ES-I3 (cell line): Measurements from ENCODE around the gene RHAG.
"Not testable (repeated sequence)": the region's sequence is repeated elsewhere in the genome, so short reads cannot be mapped to it uniquely, and the experiment has no call there.

Source experiments
- H3K36me3 ChIP-seq: 2 replicates; pipeline ENCODE4 v1.6.1; 2013; ENCODE audit warnings: mild to moderate bottlenecking, low read length, control low read depth, moderate library complexity; ENCODE audit not compliant: insufficient read depth
- H3K4me1 ChIP-seq: 2 replicates; pipeline ENCODE4 v1.6.1; 2013; ENCODE audit warnings: mild to moderate bottlenecking, control low read depth, low read length; ENCODE audit not compliant: insufficient read depth
- H3K9ac ChIP-seq: 2 replicates; pipeline ENCODE4 v1.6.1; 2013; ENCODE audit warnings: low read depth, mild to moderate bottlenecking, low read length, moderate library complexity
- H3K9me3 ChIP-seq: 2 replicates; pipeline ENCODE4 v1.6.1; 2013; ENCODE audit warnings: mild to moderate bottlenecking, low read length, moderate library complexity; ENCODE audit not compliant: control insufficient read depth, insufficient read depth

Gene RHAG

DNA sequence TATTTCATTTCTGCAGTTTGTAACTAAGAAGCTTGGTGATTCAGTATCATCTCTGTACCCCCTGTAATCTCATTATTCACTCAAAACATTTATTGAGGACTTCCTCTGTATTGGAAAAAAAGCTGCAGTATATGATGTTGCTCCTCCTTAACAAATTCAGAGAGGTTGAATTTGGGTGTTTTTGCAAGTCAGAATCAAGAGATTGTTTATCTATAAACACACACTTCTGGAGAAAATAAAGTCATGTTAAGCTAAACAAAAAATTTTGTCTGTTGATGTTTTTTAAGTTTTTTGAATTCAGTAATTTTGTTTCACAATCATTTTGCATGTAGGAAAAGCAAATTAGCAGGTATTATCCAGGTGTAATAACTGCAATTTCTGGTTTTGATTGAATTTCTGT lies 11.4 kb upstream of the RHAG start:
- H3K4me1 ChIP-seq = no peaks in the 10 kb centered on the region
- no peaks in the 10 kb centered on the region for H3K36me3 ChIP-seq
- H3K9me3 ChIP-seq = no peaks in the 10 kb centered on the region
- H3K9ac ChIP-seq = no peak overlapping the region

DNA sequence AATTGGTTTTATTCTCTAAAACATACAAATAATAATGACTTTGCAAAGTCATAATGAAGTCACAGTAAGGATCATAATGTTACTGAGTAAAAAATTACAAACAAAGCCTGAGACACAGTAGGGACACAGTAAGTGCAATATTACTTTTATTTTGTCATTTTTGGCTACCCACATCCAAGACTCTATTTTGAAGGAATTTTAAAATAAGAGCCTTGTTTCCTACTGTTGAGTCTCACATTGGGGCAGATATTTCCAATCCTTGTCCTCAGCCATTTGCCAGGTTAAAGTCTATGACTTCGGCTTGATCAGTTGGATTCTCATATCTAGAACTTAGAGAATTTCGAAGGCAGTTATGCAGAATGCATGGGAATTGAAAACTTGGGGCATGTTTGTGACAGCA lies 10.8 kb upstream of the RHAG start:
- H3K4me1 ChIP-seq = no peaks in the 10 kb centered on the region
- no peaks in the 10 kb centered on the region for H3K36me3 ChIP-seq
- no peak overlapping the region for H3K9ac ChIP-seq

DNA sequence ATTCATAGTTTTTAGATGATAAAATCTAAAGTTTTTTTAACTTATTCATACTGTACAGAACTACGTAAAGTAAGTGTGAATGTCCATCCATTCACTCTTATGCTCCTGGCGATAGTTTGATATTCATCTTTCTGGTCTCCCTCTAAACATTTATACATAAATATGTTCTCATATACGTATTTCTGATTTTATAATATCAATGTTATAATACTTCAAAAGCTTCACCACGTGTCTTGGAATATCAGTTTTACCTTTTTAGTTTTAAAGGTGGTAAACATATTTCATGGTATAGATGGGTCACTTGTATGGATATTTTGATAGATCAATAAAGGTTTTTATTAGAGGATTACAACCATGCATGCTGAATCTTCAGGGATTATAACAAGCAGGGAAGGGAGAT lies 10.3 kb upstream of the RHAG start:
- Histone ChIP-seq H3K9ac (no peak overlapping the region), H3K4me1 (no peaks in the 10 kb centered on the region), H3K36me3 (no peaks in the 10 kb centered on the region), H3K9me3 (no peaks in the 10 kb centered on the region)

More for the DNA sequence above, 10.8 kb upstream of the RHAG start:
- H3K9me3 ChIP-seq = no peaks in the 10 kb centered on the region

DNA sequence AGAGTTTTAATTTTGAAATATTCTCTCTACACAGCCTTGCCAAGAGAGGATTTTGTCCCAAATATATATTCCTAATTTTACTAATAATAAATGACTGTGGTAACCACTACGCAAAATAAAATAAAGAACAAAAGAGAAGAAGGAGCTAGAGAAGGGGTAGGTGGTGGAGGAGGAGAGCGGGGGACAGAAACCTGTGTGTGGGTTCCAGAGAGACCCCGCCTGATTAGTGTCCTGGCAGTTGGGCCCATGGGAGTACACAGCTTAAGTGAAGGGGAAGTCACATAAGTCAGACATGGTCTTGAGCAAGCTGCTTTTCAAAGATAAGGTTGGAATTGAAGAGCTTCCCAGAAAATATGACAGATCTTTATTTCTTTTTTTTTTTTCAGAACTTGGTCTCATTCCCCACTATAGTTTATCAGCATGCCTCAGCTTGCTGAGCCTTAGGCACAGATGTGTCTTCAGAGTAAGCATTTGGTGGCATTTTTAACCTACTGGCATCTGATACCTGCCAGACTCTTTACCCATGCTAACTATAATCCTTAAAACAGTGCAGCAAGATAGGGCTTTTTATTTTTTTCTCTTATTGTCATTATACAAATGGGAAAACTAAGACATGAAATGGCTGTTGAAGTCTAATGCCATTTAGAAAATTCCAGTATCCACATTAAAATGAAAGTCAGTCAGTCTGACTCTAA lies 9.6 kb upstream of the RHAG start:
- no peaks in the 10 kb centered on the region for H3K36me3 ChIP-seq
- H3K4me1 ChIP-seq = no peaks in the 10 kb centered on the region
- H3K9me3 ChIP-seq = no peaks in the 10 kb centered on the region
- no peak overlapping the region for H3K9ac ChIP-seq

DNA sequence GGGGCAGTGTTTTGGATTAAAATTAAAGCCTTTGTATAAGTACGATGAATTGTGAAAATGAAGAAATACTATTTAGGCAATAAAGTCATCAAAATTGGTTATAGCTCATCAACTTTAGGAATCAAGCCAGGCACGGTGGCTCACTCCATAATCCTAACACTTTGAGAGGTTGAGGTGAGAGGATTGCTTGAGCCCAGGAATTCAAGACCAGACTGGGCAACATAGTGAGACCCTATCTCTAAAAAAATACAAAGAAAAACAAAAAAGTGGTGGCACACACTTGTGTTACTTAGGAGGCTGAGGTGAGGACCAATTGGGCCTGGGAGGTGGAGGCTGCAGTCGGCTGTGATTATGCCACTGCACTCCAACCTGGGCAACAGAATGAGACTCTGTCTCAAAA lies 8.5 kb upstream of the RHAG start:
- H3K4me1 ChIP-seq = no peaks in the 10 kb centered on the region
- H3K9me3 ChIP-seq = no peaks in the 10 kb centered on the region
- no peak overlapping the region for H3K9ac ChIP-seq
- no peaks in the 10 kb centered on the region for H3K36me3 ChIP-seq

DNA sequence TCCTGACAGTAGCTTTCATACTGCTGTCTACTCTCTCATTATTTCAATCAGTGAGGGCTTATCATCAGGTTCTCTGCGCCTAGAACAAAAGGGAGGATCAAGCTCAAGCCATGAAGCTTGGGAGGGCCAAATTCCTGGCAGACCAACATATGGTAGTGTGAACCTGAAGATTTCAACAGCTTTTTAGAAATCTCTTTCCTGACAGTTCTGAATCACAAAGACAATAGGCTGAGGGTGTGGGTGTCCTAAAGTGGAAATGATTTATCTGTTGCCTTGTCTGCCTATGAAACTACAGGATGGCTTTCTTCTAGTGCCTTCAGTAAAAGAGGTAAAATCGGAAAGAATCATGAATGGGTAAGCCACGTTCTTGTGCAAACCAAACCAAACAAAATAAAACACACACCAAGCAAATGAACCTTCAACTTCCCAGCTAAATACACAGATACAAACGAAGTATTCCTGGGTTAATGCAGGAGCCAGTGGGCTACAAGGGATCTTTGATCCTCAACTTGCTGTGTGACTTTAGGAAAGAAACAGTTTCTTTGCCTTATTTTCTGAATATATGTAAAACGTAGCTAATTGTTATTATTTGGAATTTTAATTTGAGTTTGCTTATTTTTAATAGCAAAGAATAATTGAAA lies 2.7 kb upstream of the RHAG start:
- Histone ChIP-seq H3K9ac (no peak overlapping the region), H3K9me3 (no peaks in the 10 kb centered on the region), H3K4me1 (no peaks in the 10 kb centered on the region), H3K36me3 (no peaks in the 10 kb centered on the region)

DNA sequence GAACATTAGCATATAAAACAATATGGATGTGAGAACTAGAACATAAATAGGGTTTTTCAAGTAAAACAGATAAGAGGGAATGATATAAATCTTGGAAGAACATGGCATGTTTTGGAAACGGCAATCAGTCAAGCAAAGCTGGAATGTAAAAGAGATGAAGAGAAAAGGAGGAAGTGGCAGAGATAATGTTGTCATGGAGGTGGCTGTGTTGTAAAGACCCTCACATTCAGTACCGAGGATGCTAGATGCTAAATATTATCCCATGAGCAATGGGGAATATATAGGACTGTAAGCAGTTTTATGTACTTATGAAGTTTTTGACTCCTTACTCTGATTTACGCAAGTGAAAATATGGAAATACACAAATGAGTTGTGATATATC lies 702 bp upstream of the RHAG start:
- Histone ChIP-seq H3K9me3 (no peaks in the 10 kb centered on the region), H3K4me1 (no peaks in the 10 kb centered on the region), H3K9ac (no peak overlapping the region)

DNA sequence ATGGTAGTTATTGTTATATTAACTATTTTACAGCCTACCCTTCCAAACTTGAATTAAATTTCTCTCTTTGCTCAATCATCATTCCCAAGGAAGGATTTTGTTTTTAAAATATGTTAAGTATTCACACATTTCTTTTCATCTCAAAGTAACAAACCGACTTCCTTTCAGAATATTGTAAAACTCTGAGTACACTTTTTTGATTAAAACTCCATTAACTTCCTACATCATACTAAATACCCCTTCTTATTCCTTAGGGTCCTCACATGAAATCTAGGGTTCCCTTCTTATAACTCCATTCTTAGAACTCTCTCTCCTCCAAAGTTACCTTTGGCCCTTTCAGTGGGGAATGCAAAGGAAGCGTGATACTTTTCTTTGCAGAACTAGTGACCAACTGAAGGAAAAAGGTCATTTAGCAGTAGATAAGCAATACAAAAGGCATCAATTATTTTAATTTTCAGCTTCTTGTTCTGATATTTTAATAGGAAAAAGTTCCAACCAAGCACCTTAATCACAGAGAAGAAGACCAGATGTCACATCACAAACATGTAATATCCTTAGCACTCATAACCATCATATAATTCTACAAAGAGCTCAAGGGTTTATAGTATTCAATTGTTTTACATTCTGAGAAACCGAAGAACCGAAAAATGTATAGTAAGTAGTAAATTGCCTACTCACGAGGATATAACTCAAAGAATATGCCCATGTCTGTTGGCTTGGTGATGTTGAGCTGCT lies 494 bp downstream of the RHAG start:
- Histone ChIP-seq H3K9ac (no peak overlapping the region), H3K4me1 (no peaks in the 10 kb centered on the region), H3K36me3 (no peaks in the 10 kb centered on the region), H3K9me3 (no peaks in the 10 kb centered on the region)

More for the DNA sequence above, 702 bp upstream of the RHAG start:
- no peaks in the 10 kb centered on the region for H3K36me3 ChIP-seq

DNA sequence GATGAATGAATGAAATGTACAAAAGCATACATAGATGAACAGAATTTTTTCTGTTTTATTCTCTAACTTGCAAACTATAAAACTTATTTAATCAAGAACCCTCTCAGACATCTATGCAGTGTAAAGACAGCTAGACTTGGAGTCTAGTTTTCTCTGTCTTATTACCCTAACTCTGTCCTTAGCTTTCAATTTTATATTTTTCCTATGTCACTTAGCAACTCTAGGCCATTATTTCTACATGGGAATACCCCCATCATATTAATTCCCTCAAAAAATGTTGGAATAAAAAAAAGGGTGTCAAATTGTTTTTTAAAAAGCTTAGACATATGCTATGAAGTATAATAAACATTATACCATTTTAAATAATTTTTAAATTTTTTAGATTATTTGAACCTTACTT lies 1.2 kb downstream of the RHAG start:
- H3K4me1 ChIP-seq = no peaks in the 10 kb centered on the region
- H3K36me3 ChIP-seq = no peaks in the 10 kb centered on the region
- no peak overlapping the region for H3K9ac ChIP-seq
- no peaks in the 10 kb centered on the region for H3K9me3 ChIP-seq

DNA sequence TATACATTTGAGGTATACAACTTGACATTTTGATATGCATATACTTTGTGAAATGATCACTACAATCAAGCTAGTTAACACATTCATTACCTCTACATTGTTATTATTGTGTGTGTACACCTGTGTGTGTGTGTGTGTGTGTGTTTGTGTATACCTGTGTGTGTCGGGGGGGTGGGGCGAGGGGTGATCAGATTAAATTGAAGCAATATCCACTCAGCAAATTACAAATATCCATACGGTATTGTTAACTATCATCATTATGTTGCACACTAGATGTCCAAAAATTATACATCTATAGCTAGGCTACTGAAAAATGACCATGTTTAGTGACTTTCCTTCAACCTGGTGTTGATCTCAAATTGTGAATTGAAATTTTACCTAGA lies 1.8 kb downstream of the RHAG start:
- H3K4me1 ChIP-seq = no peaks in the 10 kb centered on the region
- no peaks in the 10 kb centered on the region for H3K9me3 ChIP-seq
- no peak overlapping the region for H3K9ac ChIP-seq
- H3K36me3 ChIP-seq = no peaks in the 10 kb centered on the region

DNA sequence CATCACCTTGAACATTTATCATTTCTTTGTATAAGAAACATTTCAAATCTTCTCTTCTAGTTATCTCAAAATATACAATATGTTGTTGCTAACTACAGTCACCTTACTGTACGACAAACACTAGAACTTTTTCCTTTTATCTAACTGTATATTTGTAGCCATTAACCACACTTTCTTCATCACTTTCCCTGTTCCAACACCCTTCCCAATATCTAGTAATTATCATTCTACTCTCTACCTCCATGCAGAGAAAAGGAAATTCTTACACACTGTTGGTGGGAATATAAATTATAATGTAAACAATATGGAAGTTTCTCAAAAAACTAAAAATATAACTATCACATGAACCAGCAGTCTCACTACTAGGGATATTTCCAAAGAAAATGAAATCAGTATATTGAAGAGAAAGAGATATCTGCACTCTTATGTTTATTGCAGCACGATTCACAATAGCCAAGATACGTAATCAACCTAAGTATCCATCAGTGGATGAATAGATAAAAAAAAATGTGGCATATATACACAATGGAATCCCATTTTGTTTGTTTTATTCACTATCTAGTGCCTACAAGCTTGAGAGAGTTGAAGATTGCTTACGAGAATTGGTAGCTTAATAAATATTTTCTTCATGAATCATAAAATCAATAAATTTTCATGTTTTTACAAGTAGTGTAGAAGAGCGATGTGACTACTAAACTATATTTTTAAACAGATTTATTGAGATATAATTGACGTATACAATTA lies 2.4 kb downstream of the RHAG start:
- Histone ChIP-seq H3K9me3 (no peaks in the 10 kb centered on the region), H3K36me3 (no peaks in the 10 kb centered on the region), H3K9ac (no peak overlapping the region), H3K4me1 (no peaks in the 10 kb centered on the region)

DNA sequence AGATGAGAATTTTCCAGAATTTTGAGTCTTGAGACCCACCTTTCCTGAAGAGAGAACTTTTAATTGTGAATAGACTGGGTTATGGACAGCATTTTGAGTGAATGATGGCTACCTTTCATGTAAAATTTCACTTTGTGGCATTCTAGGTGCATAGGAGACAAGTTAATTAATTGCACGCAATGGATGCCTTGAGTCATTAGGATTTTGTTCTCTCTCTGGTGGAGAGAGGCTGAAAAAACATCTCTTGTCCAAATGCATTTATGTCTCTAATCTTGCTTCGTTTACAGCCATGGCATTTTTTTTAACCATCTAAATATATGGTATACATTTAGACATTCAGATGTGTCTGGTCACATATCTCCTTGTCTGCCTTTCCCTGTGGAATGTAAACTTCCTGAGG lies 3.1 kb downstream of the RHAG start:
- H3K9me3 ChIP-seq = no peaks in the 10 kb centered on the region
- H3K4me1 ChIP-seq = no peaks in the 10 kb centered on the region
- no peak overlapping the region for H3K9ac ChIP-seq
- no peaks in the 10 kb centered on the region for H3K36me3 ChIP-seq

DNA sequence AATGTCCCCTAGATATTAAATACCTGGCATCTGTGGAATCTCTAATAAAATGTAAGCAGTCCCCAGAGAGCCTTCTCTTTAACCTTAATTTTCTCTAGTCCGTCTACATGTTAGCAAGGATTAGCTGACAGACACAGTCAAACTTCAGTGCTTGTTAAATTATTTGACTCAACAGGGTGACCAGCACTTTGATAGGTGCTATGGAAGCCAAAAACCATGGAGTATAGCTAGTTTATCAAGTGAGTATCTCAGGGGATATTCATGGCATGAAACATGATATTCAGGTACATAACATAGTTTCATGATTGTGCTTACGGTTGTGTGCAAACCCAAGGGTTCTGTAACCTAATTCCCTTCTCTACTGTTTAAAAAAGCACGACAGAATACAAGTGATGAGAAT lies 3.9 kb downstream of the RHAG start:
- H3K4me1 ChIP-seq = no peaks in the 10 kb centered on the region
- no peaks in the 10 kb centered on the region for H3K36me3 ChIP-seq
- no peak overlapping the region for H3K9ac ChIP-seq
- H3K9me3 ChIP-seq = no peaks in the 10 kb centered on the region

DNA sequence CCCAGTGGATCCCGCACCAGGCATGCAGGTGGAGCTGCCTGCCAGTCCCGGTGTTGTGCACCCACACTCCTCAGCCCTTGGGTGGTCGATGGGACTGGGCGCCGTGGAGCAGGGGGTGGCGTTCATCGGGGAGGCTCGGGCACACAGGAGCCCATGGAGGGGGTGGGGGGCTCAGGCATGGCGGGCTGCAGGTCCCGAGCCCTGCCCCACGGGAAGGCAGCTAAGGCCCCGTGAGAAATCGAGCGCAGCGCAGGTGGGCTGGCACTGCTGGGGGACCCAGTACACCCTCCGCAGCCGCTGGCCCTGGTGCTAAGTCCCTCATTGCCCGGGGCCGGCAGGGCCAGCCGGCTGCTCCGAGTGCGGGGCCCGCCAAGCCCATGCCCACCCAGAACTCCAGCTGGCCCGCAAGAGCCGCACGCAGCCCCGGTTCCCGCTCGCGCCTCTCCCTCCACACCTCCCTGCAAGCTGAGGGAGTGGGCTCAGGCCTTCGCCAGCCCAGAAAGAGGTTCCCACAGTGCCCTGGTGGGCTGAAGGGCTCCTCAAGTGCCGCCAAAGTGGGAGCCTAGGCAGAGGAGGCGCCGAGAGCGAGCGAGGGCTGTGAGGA lies 7.1 kb downstream of the RHAG start:
- not testable (repeated sequence) for H3K36me3 ChIP-seq, H3K9ac ChIP-seq, H3K4me1 ChIP-seq, H3K9me3 ChIP-seq
